HUES6 (cell line): Measurements from ENCODE around the gene ERAL1.
"Not testable (repeated sequence)": the region's sequence is repeated elsewhere in the genome, so short reads cannot be mapped to it uniquely, and the experiment has no call there.

Experiments
- H3K27ac ChIP-seq: 2 replicates; pipeline ENCODE4 v1.7.0; 2013; ENCODE audit warnings: low read depth, mild to moderate bottlenecking, low read length, inconsistent platforms
- H3K27me3 ChIP-seq: 2 replicates; pipeline ENCODE4 v1.6.1; 2013; ENCODE audit warnings: low read length; ENCODE audit not compliant: control insufficient read depth, insufficient read depth
- H3K36me3 ChIP-seq: 2 replicates; pipeline ENCODE4 v1.6.1; 2013; ENCODE audit warnings: low read length; ENCODE audit not compliant: control insufficient read depth, insufficient read depth
- H3K4me1 ChIP-seq: 2 replicates; pipeline ENCODE4 v1.6.1; 2013; ENCODE audit warnings: low read length; ENCODE audit not compliant: control insufficient read depth, insufficient read depth
- H3K4me3 ChIP-seq: 2 replicates; pipeline ENCODE4 v1.5.1; 2013; ENCODE audit warnings: low read depth, low read length
- H3K9ac ChIP-seq: one replicate; pipeline ENCODE4 v1.6.1; 2013; ENCODE audit warnings: mild to moderate bottlenecking, low read length
- H3K9me3 ChIP-seq: 2 replicates; pipeline ENCODE4 v1.6.1; 2013; ENCODE audit warnings: low read depth, low read length; ENCODE audit not compliant: control insufficient read depth, insufficient read depth

Gene ERAL1

GRCh38 chr17:28865946-28866752, 11.3 kb downstream of the ERAL1 start:
- H3K9me3 ChIP-seq, result no peaks in the 10 kb centered on the region
- no peak overlapping the region for H3K9ac ChIP-seq
- H3K4me3 ChIP-seq, result no peak overlapping the region

DNA sequence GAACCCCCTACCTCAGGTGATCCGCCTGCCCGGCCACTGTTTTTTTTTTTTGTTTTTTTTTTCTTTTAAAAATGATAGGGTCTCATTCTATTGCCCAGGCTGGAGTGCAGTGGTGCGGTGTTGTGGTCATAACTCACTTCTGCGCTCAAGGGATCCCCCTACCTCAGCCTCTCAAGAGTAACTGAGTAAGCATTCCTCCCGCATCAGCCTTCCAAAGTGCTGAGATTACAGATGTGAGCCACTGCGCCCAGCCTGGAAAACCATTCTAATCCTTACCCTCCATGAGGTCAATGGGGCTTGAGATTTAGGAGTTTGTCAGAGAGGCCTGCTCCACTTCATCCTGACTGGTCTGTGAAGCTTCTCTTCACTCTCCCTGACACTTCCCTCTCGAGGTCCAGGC, 12.5 kb downstream of the ERAL1 start:
- no peak overlapping the region for H3K27ac ChIP-seq
- H3K9me3 ChIP-seq, result no peaks in the 10 kb centered on the region
- H3K9ac ChIP-seq, result no peak overlapping the region

More at GRCh38 chr17:28865946-28866752, 11.3 kb downstream of the ERAL1 start:
- no peaks in the 10 kb centered on the region for H3K36me3 ChIP-seq
- peaks cover 14% of the 10 kb centered on the region for H3K4me1 ChIP-seq
- no peak overlapping the region for H3K27ac ChIP-seq
- no peaks in the 10 kb centered on the region for H3K27me3 ChIP-seq

DNA sequence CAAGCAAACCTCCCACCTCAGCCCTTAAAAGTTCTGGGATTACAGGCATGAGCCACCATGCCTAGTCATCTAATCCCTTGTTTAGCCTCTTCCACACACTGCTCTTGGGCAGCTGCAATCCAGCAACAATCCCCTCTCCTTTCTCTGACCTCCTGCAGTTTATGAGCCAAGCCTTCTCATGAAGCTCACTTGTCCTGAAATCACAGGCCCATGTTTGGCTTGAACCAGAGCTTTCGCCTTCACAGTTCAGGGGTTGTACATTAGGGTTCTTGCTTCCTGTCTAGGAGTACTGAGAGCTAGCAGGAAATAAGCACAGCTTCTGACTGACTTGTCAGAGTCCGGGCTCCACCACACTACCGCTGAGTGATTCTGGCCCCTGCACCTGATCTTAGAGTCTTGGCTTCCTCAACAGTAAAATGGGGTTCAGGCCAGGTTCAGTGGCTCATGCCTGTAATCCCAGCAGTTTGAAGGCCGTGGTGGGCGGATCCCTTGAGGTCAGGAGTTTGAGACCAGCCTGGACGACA, 16.3 kb downstream of the ERAL1 start:
- Histone ChIP-seq H3K9ac (no peak overlapping the region), H3K27ac (no peak overlapping the region), H3K4me1 (no peaks in the 10 kb centered on the region), H3K4me3 (no peak overlapping the region), H3K27me3 (no peaks in the 10 kb centered on the region), H3K36me3 (no peaks in the 10 kb centered on the region), H3K9me3 (no peaks in the 10 kb centered on the region)

More for the DNA sequence above, 12.5 kb downstream of the ERAL1 start:
- H3K36me3 ChIP-seq, result no peaks in the 10 kb centered on the region
- H3K27me3 ChIP-seq, result no peaks in the 10 kb centered on the region
- H3K4me1 ChIP-seq, result peaks cover 7% of the 10 kb centered on the region; the same call in 1 of the 2 replicates
- no peak overlapping the region for H3K4me3 ChIP-seq

DNA sequence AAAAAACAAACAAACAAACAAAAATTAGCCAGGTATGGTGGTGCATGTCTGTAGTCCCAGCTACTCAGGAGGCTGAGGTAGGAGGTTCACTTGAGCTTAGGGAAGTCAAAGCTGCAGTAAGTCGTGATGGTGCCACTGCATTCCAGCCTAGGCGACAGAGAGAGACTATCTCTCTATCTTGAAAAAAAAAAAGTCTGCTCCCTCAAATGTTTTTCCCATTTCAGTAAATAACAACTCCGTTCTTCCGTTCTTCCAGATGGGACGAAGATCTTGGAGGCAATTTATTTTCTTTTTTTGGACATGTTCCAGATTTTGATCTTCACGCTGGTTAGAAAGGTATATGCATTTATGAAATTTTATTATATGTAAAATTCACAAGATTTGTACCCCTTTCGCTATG, 19.0 kb downstream of the ERAL1 start:
- no peak overlapping the region for H3K4me3 ChIP-seq
- no peaks in the 10 kb centered on the region for H3K36me3 ChIP-seq
- no peaks in the 10 kb centered on the region for H3K4me1 ChIP-seq
- H3K27me3 ChIP-seq, result no peaks in the 10 kb centered on the region
- H3K9me3 ChIP-seq, result no peaks in the 10 kb centered on the region
- H3K27ac ChIP-seq, result no peak overlapping the region
- no peak overlapping the region for H3K9ac ChIP-seq

GRCh38 chr17:28874750-28875149, 19.9 kb downstream of the ERAL1 start:
- no peak overlapping the region for H3K9ac ChIP-seq
- H3K27ac ChIP-seq, result no peak overlapping the region
- no peaks in the 10 kb centered on the region for H3K27me3 ChIP-seq
- peaks cover 6% of the 10 kb centered on the region; the same call in 1 of the 2 replicates for H3K36me3 ChIP-seq
- H3K4me3 ChIP-seq, result no peak overlapping the region
- H3K9me3 ChIP-seq, result no peaks in the 10 kb centered on the region
- no peaks in the 10 kb centered on the region for H3K4me1 ChIP-seq

- no peaks in the 10 kb centered on the region for H3K9me3 ChIP-seq
- H3K36me3 ChIP-seq, result peaks cover 19% of the 10 kb centered on the region
- no peaks in the 10 kb centered on the region for H3K4me1 ChIP-seq
- no peaks in the 10 kb centered on the region for H3K27me3 ChIP-seq
- no peak overlapping the region for H3K4me3 ChIP-seq
- no peak overlapping the region for H3K9ac ChIP-seq
- no peak overlapping the region for H3K27ac ChIP-seq
Observed at GRCh38 chr17:28875848-28876550, 21.2 kb downstream of the ERAL1 start.

DNA sequence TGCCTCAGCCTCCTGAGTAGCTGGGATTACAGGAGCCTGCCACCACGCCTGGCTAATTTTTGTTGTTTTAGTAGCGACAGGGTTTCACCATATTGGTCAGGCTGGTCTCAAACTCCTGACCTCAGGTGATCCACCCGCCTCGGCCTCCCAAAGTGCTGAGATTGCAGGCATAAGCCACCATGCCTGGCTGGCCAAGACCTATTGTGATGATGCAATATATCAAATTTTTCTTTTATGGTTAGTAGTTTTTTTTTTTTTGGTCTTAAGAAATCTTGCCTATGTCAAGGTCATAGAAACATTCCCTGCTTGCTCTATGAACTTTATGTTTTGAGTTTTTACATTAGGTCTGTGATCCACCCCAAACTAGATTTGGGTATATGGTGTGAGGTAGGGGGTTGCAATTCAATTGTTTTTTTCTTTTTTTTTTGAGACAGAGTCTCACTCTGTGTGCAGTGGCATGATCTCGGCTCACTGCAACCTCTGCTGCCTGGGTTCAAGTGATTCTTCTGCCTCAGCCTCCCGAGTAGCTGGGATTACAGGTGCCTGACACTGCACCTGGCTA, 22.4 kb downstream of the ERAL1 start:
- H3K4me3 ChIP-seq, H3K4me1 ChIP-seq, H3K27me3 ChIP-seq, H3K27ac ChIP-seq, H3K9ac ChIP-seq, H3K9me3 ChIP-seq: not testable (repeated sequence)
- H3K36me3 ChIP-seq, result peaks cover 31% of the 10 kb centered on the region

- no peak overlapping the region for H3K4me3 ChIP-seq
- no peaks in the 10 kb centered on the region for H3K9me3 ChIP-seq
- H3K4me1 ChIP-seq, result no peaks in the 10 kb centered on the region
- no peak overlapping the region for H3K9ac ChIP-seq
- peaks cover 42% of the 10 kb centered on the region for H3K36me3 ChIP-seq
- no peaks in the 10 kb centered on the region for H3K27me3 ChIP-seq
- H3K27ac ChIP-seq, result no peak overlapping the region
Observed at GRCh38 chr17:28878158-28878910, 23.5 kb downstream of the ERAL1 start.

DNA sequence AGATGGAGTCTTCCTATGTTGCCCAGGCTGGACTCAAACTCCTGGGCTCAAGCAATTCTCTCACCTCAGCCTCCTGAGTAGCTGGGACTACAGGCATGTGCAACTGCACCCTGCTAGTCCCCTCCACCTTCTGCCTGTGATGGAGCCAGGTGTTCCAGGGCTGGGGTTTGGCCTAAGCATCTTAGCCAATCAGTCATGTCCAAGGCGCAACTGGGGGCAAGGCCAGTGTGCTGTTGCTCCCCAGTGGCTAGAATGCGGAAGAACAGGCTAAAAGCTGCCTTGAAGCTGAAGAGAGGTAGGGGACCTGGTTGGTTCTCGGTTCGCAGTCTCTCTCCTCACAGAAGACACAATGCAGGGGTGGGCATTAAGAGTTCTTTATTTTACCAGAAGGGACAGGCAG, 24.2 kb downstream of the ERAL1 start:
- no peaks in the 10 kb centered on the region for H3K27me3 ChIP-seq
- peaks cover 46% of the 10 kb centered on the region for H3K36me3 ChIP-seq
- no peak overlapping the region for H3K4me3 ChIP-seq
- H3K9ac ChIP-seq, result no peak overlapping the region
- H3K4me1 ChIP-seq, result no peaks in the 10 kb centered on the region; the same call in 1 of the 2 replicates
- no peak overlapping the region for H3K27ac ChIP-seq
- H3K9me3 ChIP-seq, result no peaks in the 10 kb centered on the region

- H3K36me3 ChIP-seq, result peaks cover 50% of the 10 kb centered on the region
Observed at GRCh38 chr17:28879886-28880571, 25.2 kb downstream of the ERAL1 start.

More at GRCh38 chr17:28879886-28880571, 25.2 kb downstream of the ERAL1 start:
- Histone ChIP-seq H3K9ac (no peak overlapping the region), H3K9me3 (no peaks in the 10 kb centered on the region), H3K27me3 (no peaks in the 10 kb centered on the region), H3K4me3 (no peak overlapping the region), H3K4me1 (no peaks in the 10 kb centered on the region; the same call in 1 of the 2 replicates), H3K27ac (no peak overlapping the region)
